ENCODE data around the gene TAGAP.

DNA sequence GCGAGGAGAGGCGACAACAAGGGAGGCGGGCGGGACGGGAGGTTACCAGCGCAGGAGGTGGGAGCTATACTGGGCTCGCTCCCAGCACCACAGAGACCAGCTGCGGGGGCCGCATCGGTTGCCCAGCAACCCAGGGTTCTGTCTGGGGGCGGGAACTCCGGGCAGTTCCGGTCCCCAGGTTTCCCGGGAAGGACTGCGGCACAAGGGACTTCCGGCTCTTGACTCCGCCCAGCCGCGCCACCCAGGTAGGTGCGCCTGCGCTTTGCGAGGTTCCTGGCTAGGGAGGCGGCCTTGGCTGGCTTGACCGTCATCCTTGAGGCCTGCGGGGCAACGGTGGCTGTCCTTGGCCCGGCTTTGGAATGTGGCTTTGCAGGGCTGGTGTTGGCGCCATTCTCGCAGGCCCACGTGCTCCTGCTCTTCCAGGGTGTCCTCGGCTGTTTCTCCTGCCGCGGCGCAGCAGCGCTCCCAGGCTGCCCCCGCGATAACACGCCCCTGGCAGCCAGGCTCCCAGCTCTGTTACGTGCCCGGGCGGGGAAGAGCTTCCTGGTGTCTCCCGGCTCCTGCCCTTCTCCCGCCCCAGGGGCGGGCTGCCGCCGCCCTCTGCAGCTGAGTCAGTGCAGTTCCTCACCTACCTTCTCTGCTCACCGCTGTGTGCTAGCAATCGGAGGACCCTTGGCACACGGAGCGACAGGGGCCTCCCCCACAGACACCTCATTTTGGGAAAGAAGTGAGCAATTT lies 45.0 kb downstream of the TAGAP start, which contains the start of gene RSPH3:
- TF ChIP-seq, protein P1, sequence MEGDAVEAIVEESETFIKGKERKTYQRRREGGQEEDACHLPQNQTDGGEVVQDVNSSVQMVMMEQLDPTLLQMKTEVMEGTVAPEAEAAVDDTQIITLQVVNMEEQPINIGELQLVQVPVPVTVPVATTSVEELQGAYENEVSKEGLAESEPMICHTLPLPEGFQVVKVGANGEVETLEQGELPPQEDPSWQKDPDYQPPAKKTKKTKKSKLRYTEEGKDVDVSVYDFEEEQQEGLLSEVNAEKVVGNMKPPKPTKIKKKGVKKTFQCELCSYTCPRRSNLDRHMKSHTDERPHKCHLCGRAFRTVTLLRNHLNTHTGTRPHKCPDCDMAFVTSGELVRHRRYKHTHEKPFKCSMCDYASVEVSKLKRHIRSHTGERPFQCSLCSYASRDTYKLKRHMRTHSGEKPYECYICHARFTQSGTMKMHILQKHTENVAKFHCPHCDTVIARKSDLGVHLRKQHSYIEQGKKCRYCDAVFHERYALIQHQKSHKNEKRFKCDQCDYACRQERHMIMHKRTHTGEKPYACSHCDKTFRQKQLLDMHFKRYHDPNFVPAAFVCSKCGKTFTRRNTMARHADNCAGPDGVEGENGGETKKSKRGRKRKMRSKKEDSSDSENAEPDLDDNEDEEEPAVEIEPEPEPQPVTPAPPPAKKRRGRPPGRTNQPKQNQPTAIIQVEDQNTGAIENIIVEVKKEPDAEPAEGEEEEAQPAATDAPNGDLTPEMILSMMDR (IDR thresholded peaks at IDR 0.05 in 2 of 3, conservative IDR thresholded peaks at IDR 0.05 in 1 of 3; ENCODE audit: borderline replicate concordance in 1 of 3, insufficient read depth in 1 of 3, low read depth in 2 of 3, low read length in 2 of 3) = 0 out of 6 replicates have a peak, but pooled peaks of 1 of the 3 experiments have one; percentile 7
- no peak for TF ChIP-seq CEBPB (IDR thresholded peaks at IDR 0.05; ENCODE audit: low read depth)
- no peak for TF ChIP-seq EZH2 (IDR thresholded peaks at IDR 0.05)
- no peak for TF ChIP-seq SIN3A (IDR thresholded peaks at IDR 0.05; ENCODE audit: low read depth)
- TF ChIP-seq ZNF274 (IDR thresholded peaks at IDR 0.05; ENCODE audit: low read depth, low read length) = no peak
- no peak for TF ChIP-seq RAD21 (IDR thresholded peaks at IDR 0.05; ENCODE audit: low read depth)
- peak; percentile 95 for TF ChIP-seq POLR2AphosphoS5 (IDR thresholded peaks at IDR 0.05; ENCODE audit: low read depth, low read length)
- TF ChIP-seq POLR2A (IDR thresholded peaks at IDR 0.05; ENCODE audit: borderline replicate concordance, extremely low read depth, insufficient read depth, insufficient read length) = peak; percentile 94
- TF ChIP-seq, protein P2, sequence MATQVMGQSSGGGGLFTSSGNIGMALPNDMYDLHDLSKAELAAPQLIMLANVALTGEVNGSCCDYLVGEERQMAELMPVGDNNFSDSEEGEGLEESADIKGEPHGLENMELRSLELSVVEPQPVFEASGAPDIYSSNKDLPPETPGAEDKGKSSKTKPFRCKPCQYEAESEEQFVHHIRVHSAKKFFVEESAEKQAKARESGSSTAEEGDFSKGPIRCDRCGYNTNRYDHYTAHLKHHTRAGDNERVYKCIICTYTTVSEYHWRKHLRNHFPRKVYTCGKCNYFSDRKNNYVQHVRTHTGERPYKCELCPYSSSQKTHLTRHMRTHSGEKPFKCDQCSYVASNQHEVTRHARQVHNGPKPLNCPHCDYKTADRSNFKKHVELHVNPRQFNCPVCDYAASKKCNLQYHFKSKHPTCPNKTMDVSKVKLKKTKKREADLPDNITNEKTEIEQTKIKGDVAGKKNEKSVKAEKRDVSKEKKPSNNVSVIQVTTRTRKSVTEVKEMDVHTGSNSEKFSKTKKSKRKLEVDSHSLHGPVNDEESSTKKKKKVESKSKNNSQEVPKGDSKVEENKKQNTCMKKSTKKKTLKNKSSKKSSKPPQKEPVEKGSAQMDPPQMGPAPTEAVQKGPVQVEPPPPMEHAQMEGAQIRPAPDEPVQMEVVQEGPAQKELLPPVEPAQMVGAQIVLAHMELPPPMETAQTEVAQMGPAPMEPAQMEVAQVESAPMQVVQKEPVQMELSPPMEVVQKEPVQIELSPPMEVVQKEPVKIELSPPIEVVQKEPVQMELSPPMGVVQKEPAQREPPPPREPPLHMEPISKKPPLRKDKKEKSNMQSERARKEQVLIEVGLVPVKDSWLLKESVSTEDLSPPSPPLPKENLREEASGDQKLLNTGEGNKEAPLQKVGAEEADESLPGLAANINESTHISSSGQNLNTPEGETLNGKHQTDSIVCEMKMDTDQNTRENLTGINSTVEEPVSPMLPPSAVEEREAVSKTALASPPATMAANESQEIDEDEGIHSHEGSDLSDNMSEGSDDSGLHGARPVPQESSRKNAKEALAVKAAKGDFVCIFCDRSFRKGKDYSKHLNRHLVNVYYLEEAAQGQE (IDR thresholded peaks at IDR 0.05; ENCODE audit: low read depth) = no peak
- TF ChIP-seq ZFX (IDR thresholded peaks at IDR 0.05) = peak; percentile 85
- no peak for TF ChIP-seq EZH2phosphoT487 (IDR thresholded peaks at IDR 0.05; ENCODE audit: borderline replicate concordance)
- TF ChIP-seq, protein P3, sequence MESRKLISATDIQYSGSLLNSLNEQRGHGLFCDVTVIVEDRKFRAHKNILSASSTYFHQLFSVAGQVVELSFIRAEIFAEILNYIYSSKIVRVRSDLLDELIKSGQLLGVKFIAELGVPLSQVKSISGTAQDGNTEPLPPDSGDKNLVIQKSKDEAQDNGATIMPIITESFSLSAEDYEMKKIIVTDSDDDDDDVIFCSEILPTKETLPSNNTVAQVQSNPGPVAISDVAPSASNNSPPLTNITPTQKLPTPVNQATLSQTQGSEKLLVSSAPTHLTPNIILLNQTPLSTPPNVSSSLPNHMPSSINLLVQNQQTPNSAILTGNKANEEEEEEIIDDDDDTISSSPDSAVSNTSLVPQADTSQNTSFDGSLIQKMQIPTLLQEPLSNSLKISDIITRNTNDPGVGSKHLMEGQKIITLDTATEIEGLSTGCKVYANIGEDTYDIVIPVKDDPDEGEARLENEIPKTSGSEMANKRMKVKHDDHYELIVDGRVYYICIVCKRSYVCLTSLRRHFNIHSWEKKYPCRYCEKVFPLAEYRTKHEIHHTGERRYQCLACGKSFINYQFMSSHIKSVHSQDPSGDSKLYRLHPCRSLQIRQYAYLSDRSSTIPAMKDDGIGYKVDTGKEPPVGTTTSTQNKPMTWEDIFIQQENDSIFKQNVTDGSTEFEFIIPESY (IDR thresholded peaks at IDR 0.05; ENCODE audit: extremely low read depth, insufficient replicate concordance, low read length) = no peak

All from HCT116 (cell line).